Fibroblast of upper back skin (primary cell): Measurements from ENCODE around the gene CACNB4.

Experiments
- DNase-seq: peaks from one replicate; pipeline ENCODE4 v3.0.0-alpha.2; 2013

CACNB4 gene

DNA sequence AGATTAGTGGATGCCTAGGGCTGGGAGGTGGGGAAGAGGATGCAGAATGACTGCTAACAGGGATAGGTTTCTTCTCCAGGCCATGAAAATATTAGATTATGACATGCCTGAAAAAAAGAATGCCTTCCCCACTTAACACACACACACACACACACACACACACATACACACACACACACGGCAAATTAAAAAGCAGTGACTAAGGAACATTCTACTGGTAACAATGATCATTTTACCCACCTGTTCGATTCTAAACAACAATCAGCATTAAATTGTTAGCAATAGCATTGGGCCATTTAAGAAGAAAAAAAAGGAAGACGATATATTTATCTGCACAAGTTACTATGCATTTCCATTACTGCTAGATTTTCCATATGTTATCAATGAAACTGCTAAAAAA, 10.8 kb downstream of the CACNB4 start:
- DNase-seq: no peak

DNA sequence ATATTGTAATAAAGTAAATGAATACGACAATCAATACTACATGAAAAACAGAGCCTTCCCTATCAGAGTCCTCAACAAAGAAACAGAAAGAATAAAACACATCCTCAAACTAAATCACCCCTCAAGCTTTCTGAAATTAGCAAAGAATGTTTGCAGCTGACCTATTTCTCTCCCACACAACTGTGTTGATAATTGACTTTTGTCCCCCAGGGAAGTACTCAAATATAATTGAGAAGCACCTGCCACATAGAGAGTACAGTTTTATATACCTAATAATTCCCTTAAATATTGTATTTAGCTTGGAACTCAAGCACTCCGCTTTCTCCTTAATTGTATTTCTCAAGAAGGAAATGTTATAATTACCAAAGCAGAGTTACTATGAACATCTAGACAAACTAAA, 12.6 kb downstream of the CACNB4 start:
- no peak for DNase-seq

DNA sequence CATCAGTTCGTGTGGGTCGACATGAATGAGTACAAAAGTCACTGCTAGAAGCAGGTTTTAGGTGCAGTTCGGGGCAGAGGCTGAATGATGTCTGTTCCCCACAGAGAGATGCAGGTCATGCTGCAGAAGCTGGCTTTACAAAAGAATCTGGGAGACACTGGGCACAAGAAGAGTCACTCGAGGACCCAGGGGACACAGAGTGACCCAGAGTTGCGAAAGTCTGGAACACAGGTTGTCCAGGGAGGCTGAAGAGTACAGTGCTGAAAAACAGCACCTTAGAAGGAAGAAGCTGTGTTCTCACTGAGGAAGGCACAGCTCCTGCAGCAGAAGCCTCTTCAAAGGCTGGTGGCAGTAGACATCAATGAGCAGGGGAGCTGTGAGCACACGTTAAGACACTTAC, 14.8 kb downstream of the CACNB4 start:
- DNase-seq: no peak

GRCh38 chr2:152083202-152083875, 15.5 kb downstream of the CACNB4 start:
- DNase-seq: no peak

- no peak for DNase-seq
Measured at GRCh38 chr2:152078662-152079061, 20.2 kb downstream of the CACNB4 start.

DNA sequence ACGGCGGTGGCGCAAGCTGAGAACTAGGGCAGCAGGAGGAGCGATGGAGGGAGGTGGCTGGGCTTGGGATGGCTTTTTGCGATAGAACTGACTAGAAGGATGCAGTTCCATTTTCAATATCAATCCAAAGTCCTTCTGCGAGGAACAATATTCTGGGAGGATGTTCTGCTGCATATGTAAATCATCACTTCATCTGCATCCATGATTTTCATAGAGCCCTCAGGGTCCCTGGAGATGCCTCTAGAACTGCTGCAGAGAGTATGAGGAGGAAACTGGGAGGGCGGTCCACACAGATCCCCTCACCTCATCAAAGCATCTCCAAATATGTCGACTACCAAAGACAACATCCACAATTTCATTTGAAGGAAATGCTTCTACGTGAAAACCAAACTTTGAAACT, 20.8 kb downstream of the CACNB4 start:
- DNase-seq: no peak

DNA sequence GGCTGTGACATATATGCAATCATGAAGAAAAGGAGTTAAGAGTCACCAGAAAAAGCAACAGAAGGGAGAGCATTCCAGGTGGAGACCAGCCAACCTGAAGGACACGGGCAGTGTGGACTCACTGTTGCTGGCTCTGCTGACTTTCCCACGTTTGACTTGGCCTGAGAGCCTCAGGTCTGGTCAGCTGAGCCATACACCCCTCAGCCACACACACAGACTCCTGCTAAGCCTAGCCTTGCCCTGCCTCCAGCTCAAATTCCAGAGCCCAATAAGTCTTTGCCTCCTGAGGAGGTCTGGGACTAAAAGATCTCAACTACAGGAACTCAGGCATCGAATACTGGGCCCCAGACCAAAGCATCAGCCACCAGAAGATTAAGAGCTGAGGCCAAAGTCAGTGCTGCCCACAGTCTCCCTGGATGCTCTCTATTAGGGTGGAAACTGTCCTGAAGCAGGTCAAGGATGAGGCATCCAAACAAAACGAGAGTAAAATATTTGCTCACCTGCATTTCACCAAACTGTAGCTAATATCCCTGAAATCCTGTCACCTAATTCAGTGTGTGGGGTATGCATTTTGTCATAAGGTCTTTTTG, 23.3 kb downstream of the CACNB4 start:
- no peak for DNase-seq

GRCh38 chr2:152072011-152072410, 26.8 kb downstream of the CACNB4 start:
- no peak for DNase-seq

DNA sequence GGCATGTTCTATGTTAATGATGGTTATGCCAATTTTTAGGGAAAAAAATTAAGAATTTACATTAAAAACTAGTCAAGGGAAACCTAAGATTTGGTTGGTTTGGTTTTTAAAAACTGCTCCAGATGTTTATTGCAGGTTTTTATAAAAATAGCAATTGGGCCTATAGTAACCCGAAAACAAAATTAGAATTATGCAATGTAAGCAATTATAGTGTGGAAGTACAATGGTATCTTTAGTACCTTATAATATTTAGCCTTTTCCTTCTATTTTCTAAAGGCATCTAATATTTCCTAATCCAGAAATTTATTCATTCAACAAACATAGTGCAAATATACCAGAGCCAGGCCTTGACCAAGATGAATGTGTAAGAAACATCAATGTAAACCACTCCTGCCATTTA, 27.3 kb downstream of the CACNB4 start:
- no peak for DNase-seq

GRCh38 chr2:152071092-152071491, 27.8 kb downstream of the CACNB4 start:
- no peak for DNase-seq

DNA sequence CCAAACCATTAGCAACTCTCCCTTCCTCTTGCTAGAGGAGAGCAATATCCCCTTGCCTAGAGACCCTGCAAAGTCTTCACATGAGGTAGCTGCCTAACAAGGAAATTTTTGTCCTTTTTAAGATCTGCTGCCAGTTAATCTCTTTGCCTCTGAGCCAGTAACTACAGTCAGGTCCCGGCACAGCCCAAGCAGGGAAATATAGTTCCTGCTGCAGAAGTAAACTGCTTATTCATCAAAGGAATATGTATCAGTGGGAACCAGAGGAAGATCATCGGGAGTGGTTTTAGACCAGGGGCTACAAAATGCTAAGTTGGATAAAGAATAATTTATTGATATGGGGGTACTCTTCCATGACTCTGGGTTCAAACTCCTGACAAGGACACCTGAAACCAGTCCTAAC, 30.6 kb downstream of the CACNB4 start:
- DNase-seq: no peak

GRCh38 chr2:152067823-152068222, 31.0 kb downstream of the CACNB4 start:
- no peak for DNase-seq

GRCh38 chr2:152065945-152066344, 32.9 kb downstream of the CACNB4 start:
- no peak for DNase-seq

DNA sequence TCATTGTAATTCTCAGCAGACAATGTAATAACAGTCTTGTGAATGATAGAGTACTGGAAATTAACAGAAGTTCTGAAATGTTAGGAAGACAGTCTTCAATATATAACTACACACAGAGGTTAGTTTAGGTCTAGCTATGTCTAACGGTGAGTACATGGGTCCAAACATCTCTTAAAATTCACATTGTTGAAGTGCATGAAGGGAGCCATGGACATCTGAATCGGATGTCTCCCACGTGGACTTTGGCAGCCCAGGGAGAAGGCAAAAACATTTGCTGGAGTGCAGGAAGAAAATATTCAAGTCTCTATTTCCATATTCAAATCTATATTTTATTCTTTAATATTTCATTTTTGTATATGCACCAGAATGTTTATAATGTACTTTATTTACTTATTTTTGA, 34.8 kb downstream of the CACNB4 start:
- no peak for DNase-seq

DNA sequence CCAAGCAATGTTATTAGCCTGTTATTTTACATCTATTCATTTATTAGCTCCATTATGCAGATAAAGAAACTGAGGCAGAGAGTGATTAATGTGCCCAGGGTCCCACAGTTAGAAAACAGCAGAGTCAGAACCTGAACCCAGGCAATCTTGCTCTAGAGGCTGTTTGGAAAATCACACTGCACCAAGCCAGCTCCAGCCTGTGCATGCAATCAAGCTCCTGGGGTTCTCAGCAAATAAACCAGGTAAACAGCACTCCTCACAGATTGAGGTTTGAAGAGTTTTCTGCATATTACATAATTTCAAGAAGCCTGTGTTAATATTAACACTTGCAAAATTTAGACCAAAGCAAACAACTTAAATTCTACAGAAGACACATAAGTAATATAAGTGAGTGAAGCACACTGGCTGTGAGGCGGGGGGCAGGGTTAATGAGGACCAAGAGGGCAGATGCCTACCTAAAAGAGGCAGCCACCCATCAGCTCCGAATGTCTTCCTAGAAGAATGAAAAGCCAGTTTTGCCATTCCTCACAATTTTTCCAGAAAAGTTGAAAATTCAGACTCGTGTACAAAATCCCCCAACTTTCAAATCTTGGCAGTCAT, 35.4 kb downstream of the CACNB4 start:
- no peak for DNase-seq

DNA sequence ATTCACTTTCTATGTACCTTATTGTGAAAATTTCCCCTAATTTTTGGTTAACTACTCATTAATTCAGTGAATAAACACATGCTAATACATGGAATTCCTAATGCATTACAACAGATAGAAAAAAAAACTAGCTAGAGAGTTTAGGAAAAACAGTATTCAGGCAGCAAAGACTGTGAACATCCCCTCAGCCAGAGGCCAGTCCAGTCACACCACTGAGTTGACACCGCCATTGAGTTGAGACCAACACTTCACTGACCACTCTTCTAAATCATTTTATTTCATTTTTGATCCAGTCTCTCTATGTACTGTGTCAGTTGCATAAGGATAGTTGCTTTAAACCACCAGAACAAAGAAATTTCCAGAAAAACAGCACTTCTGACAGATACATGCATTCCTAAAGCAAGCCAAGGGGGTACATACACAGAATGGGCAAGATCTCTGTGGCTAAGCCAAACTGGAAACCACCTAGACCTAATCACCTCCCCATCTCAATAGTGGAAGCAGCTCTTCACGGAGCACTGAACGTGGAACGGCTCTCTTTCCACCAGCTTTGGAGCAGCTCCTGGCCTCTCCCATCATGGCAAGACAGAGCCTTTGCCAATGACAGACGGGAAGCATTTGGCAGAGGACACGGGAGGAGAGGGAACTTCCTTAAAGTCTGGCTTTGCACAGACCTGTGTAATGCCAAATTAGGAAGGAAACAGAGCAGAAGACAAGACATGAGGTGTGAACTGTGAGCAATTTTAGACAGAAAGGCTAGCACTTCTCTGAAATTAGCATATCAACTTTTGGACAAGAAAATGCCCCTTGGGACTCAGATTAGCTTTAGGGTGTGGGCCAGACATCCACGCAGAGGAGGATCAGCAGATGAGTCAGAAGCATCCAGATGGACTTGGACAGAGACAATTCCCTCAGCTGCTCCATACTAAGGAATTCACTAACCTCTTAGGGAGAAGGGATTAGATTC, 36.4 kb downstream of the CACNB4 start:
- DNase-seq: peak; percentile 90

- DNase-seq: no peak
Measured at GRCh38 chr2:152061383-152061782, 37.5 kb downstream of the CACNB4 start.

DNA sequence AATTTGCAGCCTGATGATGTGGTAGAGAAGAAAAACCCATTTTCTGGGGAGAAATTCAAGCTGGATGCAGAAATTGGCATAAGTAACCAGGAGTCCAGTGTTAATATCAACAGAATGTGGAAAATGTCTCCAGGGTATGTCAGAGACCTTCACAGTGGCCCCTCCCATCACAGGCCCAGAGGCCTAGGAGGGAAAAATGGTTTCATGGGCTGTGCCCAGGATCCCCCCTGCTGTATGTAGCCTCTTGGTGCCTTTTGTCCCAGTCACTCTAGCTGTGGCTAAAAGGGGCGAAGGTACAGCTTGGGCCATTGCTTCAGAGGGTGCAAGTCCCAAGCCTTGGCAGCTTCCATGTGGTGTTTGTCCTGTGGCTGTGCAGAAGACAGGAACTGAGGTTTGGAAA, 40.2 kb downstream of the CACNB4 start:
- no peak for DNase-seq

GRCh38 chr2:152056418-152056817, 42.4 kb downstream of the CACNB4 start:
- no peak for DNase-seq

- DNase-seq: no peak
Measured at GRCh38 chr2:152055366-152056108, 43.3 kb downstream of the CACNB4 start.

GRCh38 chr2:152054593-152054992, 44.3 kb downstream of the CACNB4 start:
- peak; percentile 83 for DNase-seq

DNA sequence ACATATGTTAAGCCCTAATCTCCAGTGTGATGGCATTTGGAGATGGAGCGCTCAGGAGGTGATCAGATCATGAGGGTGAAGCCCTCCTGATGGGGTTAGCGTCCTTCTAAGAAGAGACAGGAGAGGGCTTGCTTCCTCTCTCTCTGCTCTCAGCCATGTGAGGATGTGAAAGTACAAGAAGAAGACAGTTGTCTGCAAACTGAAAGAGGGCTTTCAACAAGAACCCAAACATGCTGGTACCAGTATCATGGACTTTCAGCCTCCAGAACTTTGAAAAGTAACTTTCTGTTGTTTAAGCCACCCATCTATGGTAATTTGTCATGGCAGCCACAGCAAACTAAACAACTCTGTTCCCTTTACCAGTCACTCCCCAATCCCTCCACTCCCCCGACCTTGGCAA, 47.4 kb downstream of the CACNB4 start:
- no peak for DNase-seq

GRCh38 chr2:152050915-152051314, 47.9 kb downstream of the CACNB4 start:
- no peak for DNase-seq
